ENCODE results near the gene SYTL3.
A peak's percentile ranks its signal among the peaks of the same experiment; 100 is the strongest.
"Not testable (repeated sequence)": the region's sequence is repeated elsewhere in the genome, so short reads cannot be mapped to it uniquely, and the experiment has no call there.

SYTL3 gene

GRCh38 chr6:158621694-158622544, 27.9 kb upstream of the SYTL3 start:
- no peak for DNase-seq

- no peak for DNase-seq
Measured at GRCh38 chr6:158622545-158623190, 27.2 kb upstream of the SYTL3 start.

- DNase-seq: no peak
Measured at GRCh38 chr6:158624684-158625682, 24.9 kb upstream of the SYTL3 start.

- DNase-seq: no peak
Measured at GRCh38 chr6:158625881-158626305, 24.0 kb upstream of the SYTL3 start.

- DNase-seq: no peak
Measured at GRCh38 chr6:158626360-158627167, 23.3 kb upstream of the SYTL3 start.

GRCh38 chr6:158627168-158627939, 22.5 kb upstream of the SYTL3 start:
- no peak for DNase-seq

- DNase-seq: no peak
Measured at GRCh38 chr6:158627940-158628211, 22.0 kb upstream of the SYTL3 start.

GRCh38 chr6:158628542-158628941, 21.3 kb upstream of the SYTL3 start:
- no peak for DNase-seq

GRCh38 chr6:158629367-158630221, 20.3 kb upstream of the SYTL3 start:
- no peak for DNase-seq

- no peak for DNase-seq
Measured at GRCh38 chr6:158630938-158631616, 18.8 kb upstream of the SYTL3 start.

- peak in 1 of 51 donors; percentile 29 for DNase-seq
Measured at GRCh38 chr6:158631678-158632537, 17.9 kb upstream of the SYTL3 start.

GRCh38 chr6:158632538-158633119, 17.2 kb upstream of the SYTL3 start:
- not testable (repeated sequence) for DNase-seq

- no peak for DNase-seq
Measured at GRCh38 chr6:158633127-158633526, 16.7 kb upstream of the SYTL3 start.

- DNase-seq: no peak
Measured at GRCh38 chr6:158634695-158635426, 15.0 kb upstream of the SYTL3 start.

GRCh38 chr6:158635427-158636073, 14.3 kb upstream of the SYTL3 start:
- DNase-seq: no peak

GRCh38 chr6:158636778-158637177, 13.1 kb upstream of the SYTL3 start:
- no peak for DNase-seq

All from hypothalamus (tissue), 51 donors.